WTC11 (cell line): Measurements from ENCODE around the gene HK2. TPM values are rescaled to one million over a fixed set of nuclear protein-coding genes. Genes with fewer than 3 reads are reported as not detected.

Experiments used
- ATAC-seq: fragments of 200-7000 bp; cut with Tn5 transposase; 2 replicates; pipeline ENCODE4 v1.10.0; 2021; ENCODE audit warnings: mild to moderate bottlenecking, moderate library complexity
- CTCF ChIA-PET: fragments of 300-600 bp; sonication (Branson Sonifier 250); formaldehyde crosslinking; loops from one replicate; lab custom pipeline; 2021; ENCODE audit warnings: antibody characterized with exemption; lab: Charles Lee
- POLR2A ChIA-PET: fragments of 350-600 bp; sonication (Branson Sonifier 250); formaldehyde crosslinking; loops from one replicate; lab custom pipeline; 2021; ENCODE audit warnings: antibody characterized with exemption; lab: Charles Lee
- DNase-seq: peaks from one replicate; pipeline ENCODE4 v3.0.0; 2021; ENCODE audit warnings: low spot score
- H3K27ac Mint-ChIP-seq: 2 replicates; pipeline ENCODE4 v1.8.0; 2021; ENCODE audit warnings: mixed read lengths
- H3K27me3 Mint-ChIP-seq: 2 replicates; pipeline ENCODE4 v1.8.0; 2021; ENCODE audit warnings: low read depth, mild to moderate bottlenecking, moderate library complexity, mixed read lengths
- H3K36me3 Mint-ChIP-seq: 2 replicates; pipeline ENCODE4 v1.8.0; 2021; ENCODE audit warnings: mixed read lengths
- H3K4me1 Mint-ChIP-seq: 2 replicates; pipeline ENCODE4 v1.8.0; 2022; ENCODE audit warnings: mixed read lengths
- H3K4me3 Mint-ChIP-seq: 2 replicates; pipeline ENCODE4 v1.8.0; 2021; ENCODE audit warnings: mild to moderate bottlenecking, moderate library complexity, mixed read lengths
- H3K9me3 Mint-ChIP-seq: 2 replicates; pipeline ENCODE4 v1.8.0; 2021; ENCODE audit warnings: mixed read lengths
- AFF4 ChIP-seq: sonication (generic); formaldehyde crosslinking; IDR thresholded peaks from 2 replicates; pipeline ENCODE4 v1.8.1; 2023; ENCODE audit warnings: mild to moderate bottlenecking, missing genetic modification reagents, borderline replicate concordance
- ATF3 ChIP-seq: sonication (generic); formaldehyde crosslinking; conservative IDR thresholded peaks from 2 replicates; pipeline ENCODE4 v1.8.1; 2022; ENCODE audit warnings: mild to moderate bottlenecking, missing genetic modification reagents
- CREM ChIP-seq: sonication (generic); formaldehyde crosslinking; IDR thresholded peaks from 2 replicates; pipeline ENCODE4 v1.8.1; 2022; ENCODE audit warnings: mild to moderate bottlenecking, missing genetic modification reagents, moderate library complexity
- GABPB1 ChIP-seq: sonication (generic); formaldehyde crosslinking; IDR thresholded peaks from 2 replicates; pipeline ENCODE4 v1.8.1; 2023; ENCODE audit warnings: mild to moderate bottlenecking, missing genetic modification reagents
- GTF2I ChIP-seq: fragments of 250-450 bp; sonication (Bioruptor Pico); conservative IDR thresholded peaks from 2 replicates; pipeline ENCODE4 v1.4.0; 2021; ENCODE audit warnings: mild to moderate bottlenecking
- MAX ChIP-seq: sonication (generic); formaldehyde crosslinking; IDR thresholded peaks from 2 replicates; pipeline ENCODE4 v1.8.0; 2022; ENCODE audit warnings: mild to moderate bottlenecking, missing genetic modification reagents
- MLX ChIP-seq: sonication (generic); formaldehyde crosslinking; IDR thresholded peaks from 2 replicates; pipeline ENCODE4 v1.8.1; 2023; ENCODE audit warnings: mild to moderate bottlenecking, missing genetic modification reagents, moderate library complexity
- NFE2L1 ChIP-seq: sonication (generic); formaldehyde crosslinking; IDR thresholded peaks from 2 replicates; pipeline ENCODE4 v1.8.1; 2023; ENCODE audit warnings: missing genetic modification reagents
- NR1H2 ChIP-seq: sonication (generic); formaldehyde crosslinking; IDR thresholded peaks from 2 replicates; pipeline ENCODE4 v1.9.0; 2021; ENCODE audit warnings: mild to moderate bottlenecking, moderate library complexity, missing genetic modification reagents
- PRDM15 ChIP-seq: sonication (generic); formaldehyde crosslinking; IDR thresholded peaks from 2 replicates; pipeline ENCODE4 v1.8.0; 2022; ENCODE audit warnings: missing genetic modification reagents
- SP1 ChIP-seq: sonication (generic); formaldehyde crosslinking; conservative IDR thresholded peaks from 2 replicates; pipeline ENCODE4 v1.8.1; 2022; ENCODE audit warnings: missing genetic modification reagents
- STAT6 ChIP-seq: sonication (generic); formaldehyde crosslinking; conservative IDR thresholded peaks from 2 replicates; pipeline ENCODE4 v1.8.1; 2023; ENCODE audit warnings: mild to moderate bottlenecking, low read depth, missing genetic modification reagents, moderate library complexity
- TCF7 ChIP-seq: sonication (generic); formaldehyde crosslinking; IDR thresholded peaks from 2 replicates; pipeline ENCODE4 v1.8.0; 2022; ENCODE audit warnings: mild to moderate bottlenecking, low read depth, missing genetic modification reagents, moderate library complexity
- ZNF219 ChIP-seq: sonication (generic); formaldehyde crosslinking; IDR thresholded peaks from 2 replicates; pipeline ENCODE4 v1.8.0; 2023; ENCODE audit warnings: missing genetic modification reagents, mild to moderate bottlenecking, borderline replicate concordance
- ZNF281 ChIP-seq: sonication (generic); formaldehyde crosslinking; IDR thresholded peaks from 2 replicates; pipeline ENCODE4 v1.8.0; 2023; ENCODE audit warnings: mild to moderate bottlenecking, missing genetic modification reagents
- ZNF423 ChIP-seq: fragments of 250-450 bp; sonication (Bioruptor Pico); IDR thresholded peaks from 2 replicates; pipeline ENCODE4 v2.1.2; 2022; ENCODE audit warnings: mild to moderate bottlenecking, moderate library complexity
- ZNF512 ChIP-seq: sonication (generic); formaldehyde crosslinking; IDR thresholded peaks from 2 replicates; pipeline ENCODE4 v1.8.1; 2022; ENCODE audit warnings: missing genetic modification reagents, borderline replicate concordance
- total RNA-seq: library from RNA; stranded (reverse); gene quantifications from 3 replicates; pipeline ENCODE4 v1.2.3, GENCODE V29; 2021

HK2 gene
- total RNA-seq, 1 experiment from 2014 or later: 61.6 TPM

- TF ChIP-seq STAT6: no peak
- TF ChIP-seq SP1: no peak
- no peak for TF ChIP-seq GTF2I (CRISPR knock-in tag)
- TF ChIP-seq PRDM15: no peak
- no peak for TF ChIP-seq NR1H2 (CRISPR knock-in tag)
- no peak for TF ChIP-seq GABPB1 (CRISPR knock-in tag)
- no peak for TF ChIP-seq ATF3 (CRISPR knock-in tag)
- no peak for TF ChIP-seq CREM (CRISPR knock-in tag)
- no peak for TF ChIP-seq NFE2L1
- TF ChIP-seq MAX (CRISPR knock-in tag): no peak
- no peak for TF ChIP-seq TCF7 (CRISPR knock-in tag)
- no peak for TF ChIP-seq ZNF512
Measured at GRCh38 chr2:74881176-74881575, 47.2 kb downstream of the HK2 start (continued).

- Mint-ChIP-seq H3K4me1 (no peaks in the 10 kb centered on the region), H3K9me3 (no peaks in the 10 kb centered on the region), H3K27me3 (no peaks in the 10 kb centered on the region), H3K36me3 (peaks cover 97% of the 10 kb centered on the region), H3K27ac (no peak overlapping the region), H3K4me3 (no peak overlapping the region)
- TF ChIP-seq MLX (CRISPR knock-in tag) (no peak), GTF2I (CRISPR knock-in tag) (no peak), AFF4 (CRISPR knock-in tag) (no peak), ZNF423 (no peak), ZNF219 (CRISPR knock-in tag) (no peak), ZNF281 (CRISPR knock-in tag) (no peak)
- DNase-seq (no peak), ATAC-seq (no peak)
- CTCF ChIA-PET: no interaction called here
- POLR2A ChIA-PET: no interaction called here
Measured at GRCh38 chr2:74881626-74882298, 47.8 kb downstream of the HK2 start.
